Measurements from ENCODE around the gene DPP6.

Gene DPP6

GRCh38 chr7:154871928-154872750, 819.9 kb downstream of the DPP6 start:
- DNase-seq, result no peak

GRCh38 chr7:154872811-154873499, 820.8 kb downstream of the DPP6 start:
- no peak for DNase-seq

GRCh38 chr7:154873500-154874121, 821.4 kb downstream of the DPP6 start:
- DNase-seq, result no peak

- no peak for DNase-seq
Observed at GRCh38 chr7:154874409-154875113, 822.4 kb downstream of the DPP6 start.

GRCh38 chr7:154875297-154875696, 823.1 kb downstream of the DPP6 start:
- no peak for DNase-seq

- DNase-seq, result no peak
Observed at GRCh38 chr7:154876516-154876915, 824.3 kb downstream of the DPP6 start.

- DNase-seq, result no peak
Observed at GRCh38 chr7:154877031-154877430, 824.8 kb downstream of the DPP6 start.

GRCh38 chr7:154879629-154880028, 827.4 kb downstream of the DPP6 start:
- peak; percentile 42 to 58 for DNase-seq

GRCh38 chr7:154880513-154880912, 828.3 kb downstream of the DPP6 start:
- DNase-seq, result no peak

GRCh38 chr7:154881026-154881425, 828.8 kb downstream of the DPP6 start:
- no peak for DNase-seq

GRCh38 chr7:154881526-154881925, 829.3 kb downstream of the DPP6 start:
- DNase-seq, result no peak

GRCh38 chr7:154882931-154883474, 830.8 kb downstream of the DPP6 start:
- DNase-seq, result no peak

- no peak for DNase-seq
Observed at GRCh38 chr7:154884348-154884920, 832.2 kb downstream of the DPP6 start.

GRCh38 chr7:154886591-154886990, 834.4 kb downstream of the DPP6 start:
- no peak for DNase-seq

- DNase-seq, result no peak
Observed at GRCh38 chr7:154888690-154889089, 836.5 kb downstream of the DPP6 start.

- no peak for DNase-seq
Observed at GRCh38 chr7:154892459-154892858, 840.3 kb downstream of the DPP6 start.

- DNase-seq, result no peak
Observed at GRCh38 chr7:154896076-154896475, 843.9 kb downstream of the DPP6 start.

- DNase-seq, result no peak
Observed at GRCh38 chr7:154898973-154899855, 847.0 kb downstream of the DPP6 start.

- no peak for DNase-seq
Observed at GRCh38 chr7:154899862-154900261, 847.7 kb downstream of the DPP6 start.

GRCh38 chr7:154902600-154903082, 850.4 kb downstream of the DPP6 start:
- no peak for DNase-seq

- DNase-seq, result no peak
Observed at GRCh38 chr7:154903083-154903731, 851.0 kb downstream of the DPP6 start.
